Measurements from ENCODE around the gene TBX15. TPM values are rescaled to one million over a fixed set of nuclear protein-coding genes. Genes with fewer than 3 reads are reported as not detected.

The TBX15 gene
- total RNA-seq, 1 experiment from 2014 or later: 1.9 TPM

DNA sequence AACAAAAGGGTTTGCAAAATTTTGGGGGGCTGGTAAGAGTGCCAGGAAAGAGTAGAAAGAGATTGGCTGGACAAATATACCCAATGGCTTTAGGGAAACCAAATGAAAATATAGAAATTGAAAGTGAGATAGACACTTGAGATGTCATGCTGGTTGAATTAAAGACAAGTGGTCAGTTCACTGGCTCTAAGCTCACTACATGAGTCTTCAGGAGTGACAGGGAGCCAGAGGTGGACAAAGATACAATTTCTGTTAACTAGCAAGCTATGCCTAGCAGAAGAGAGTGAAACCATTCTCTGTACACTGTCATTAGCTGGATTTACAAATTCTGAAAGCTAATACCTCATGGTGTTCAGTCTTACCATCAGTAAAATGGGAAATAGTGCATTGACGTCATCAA lies 82.5 kb downstream of the TBX15 start:
- no peak overlapping the region for H3K4me3 ChIP-seq (ENCODE audit: low read depth in 2 of 2, low read length in 2 of 2)
- no TSS peak for BruUV-seq (replicated peaks)
- intact Hi-C loops (cut with micrococcal nuclease; ENCODE audit: unreplicated experiment) (no loop called here), in situ Hi-C loops (cut with HindIII; ENCODE audit: low pct_unique_long_range_greater_than_20kb, low sequenced_read_pairs) (no loop called here)
- H3K27ac ChIP-seq (ENCODE audit: low read length): no peak overlapping the region
- no peaks in the 10 kb centered on the region for H3K27me3 ChIP-seq (ENCODE audit: control insufficient read depth, insufficient read depth, low read length)
- no peaks in the 10 kb centered on the region for H3K9me3 ChIP-seq (ENCODE audit: control insufficient read depth, insufficient read depth, low read depth, low read length)
- no peak for ATAC-seq
- H3K4me1 ChIP-seq (ENCODE audit: control insufficient read depth, insufficient read depth, low read length): no peaks in the 10 kb centered on the region
- TF ChIP-seq, protein P1, sequence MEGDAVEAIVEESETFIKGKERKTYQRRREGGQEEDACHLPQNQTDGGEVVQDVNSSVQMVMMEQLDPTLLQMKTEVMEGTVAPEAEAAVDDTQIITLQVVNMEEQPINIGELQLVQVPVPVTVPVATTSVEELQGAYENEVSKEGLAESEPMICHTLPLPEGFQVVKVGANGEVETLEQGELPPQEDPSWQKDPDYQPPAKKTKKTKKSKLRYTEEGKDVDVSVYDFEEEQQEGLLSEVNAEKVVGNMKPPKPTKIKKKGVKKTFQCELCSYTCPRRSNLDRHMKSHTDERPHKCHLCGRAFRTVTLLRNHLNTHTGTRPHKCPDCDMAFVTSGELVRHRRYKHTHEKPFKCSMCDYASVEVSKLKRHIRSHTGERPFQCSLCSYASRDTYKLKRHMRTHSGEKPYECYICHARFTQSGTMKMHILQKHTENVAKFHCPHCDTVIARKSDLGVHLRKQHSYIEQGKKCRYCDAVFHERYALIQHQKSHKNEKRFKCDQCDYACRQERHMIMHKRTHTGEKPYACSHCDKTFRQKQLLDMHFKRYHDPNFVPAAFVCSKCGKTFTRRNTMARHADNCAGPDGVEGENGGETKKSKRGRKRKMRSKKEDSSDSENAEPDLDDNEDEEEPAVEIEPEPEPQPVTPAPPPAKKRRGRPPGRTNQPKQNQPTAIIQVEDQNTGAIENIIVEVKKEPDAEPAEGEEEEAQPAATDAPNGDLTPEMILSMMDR (IDR thresholded peaks at IDR 0.05): no peak
- TF ChIP-seq TCF7L2 (IDR thresholded peaks at IDR 0.05; ENCODE audit: low read depth, low read length) (no peak), POLR2AphosphoS5 (IDR thresholded peaks at IDR 0.05; ENCODE audit: low read depth, low read length) (no peak), SIN3A (IDR thresholded peaks at IDR 0.05; ENCODE audit: borderline replicate concordance, insufficient read depth, low read depth, low read length) (no peak)
- TF ChIP-seq, protein P2, sequence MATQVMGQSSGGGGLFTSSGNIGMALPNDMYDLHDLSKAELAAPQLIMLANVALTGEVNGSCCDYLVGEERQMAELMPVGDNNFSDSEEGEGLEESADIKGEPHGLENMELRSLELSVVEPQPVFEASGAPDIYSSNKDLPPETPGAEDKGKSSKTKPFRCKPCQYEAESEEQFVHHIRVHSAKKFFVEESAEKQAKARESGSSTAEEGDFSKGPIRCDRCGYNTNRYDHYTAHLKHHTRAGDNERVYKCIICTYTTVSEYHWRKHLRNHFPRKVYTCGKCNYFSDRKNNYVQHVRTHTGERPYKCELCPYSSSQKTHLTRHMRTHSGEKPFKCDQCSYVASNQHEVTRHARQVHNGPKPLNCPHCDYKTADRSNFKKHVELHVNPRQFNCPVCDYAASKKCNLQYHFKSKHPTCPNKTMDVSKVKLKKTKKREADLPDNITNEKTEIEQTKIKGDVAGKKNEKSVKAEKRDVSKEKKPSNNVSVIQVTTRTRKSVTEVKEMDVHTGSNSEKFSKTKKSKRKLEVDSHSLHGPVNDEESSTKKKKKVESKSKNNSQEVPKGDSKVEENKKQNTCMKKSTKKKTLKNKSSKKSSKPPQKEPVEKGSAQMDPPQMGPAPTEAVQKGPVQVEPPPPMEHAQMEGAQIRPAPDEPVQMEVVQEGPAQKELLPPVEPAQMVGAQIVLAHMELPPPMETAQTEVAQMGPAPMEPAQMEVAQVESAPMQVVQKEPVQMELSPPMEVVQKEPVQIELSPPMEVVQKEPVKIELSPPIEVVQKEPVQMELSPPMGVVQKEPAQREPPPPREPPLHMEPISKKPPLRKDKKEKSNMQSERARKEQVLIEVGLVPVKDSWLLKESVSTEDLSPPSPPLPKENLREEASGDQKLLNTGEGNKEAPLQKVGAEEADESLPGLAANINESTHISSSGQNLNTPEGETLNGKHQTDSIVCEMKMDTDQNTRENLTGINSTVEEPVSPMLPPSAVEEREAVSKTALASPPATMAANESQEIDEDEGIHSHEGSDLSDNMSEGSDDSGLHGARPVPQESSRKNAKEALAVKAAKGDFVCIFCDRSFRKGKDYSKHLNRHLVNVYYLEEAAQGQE (IDR thresholded peaks at IDR 0.05; ENCODE audit: insufficient read depth in 1 of 2, low read depth in 2 of 2, low read length in 1 of 2): no peak
- no peak for DNase-seq (ENCODE audit: low read depth, low spot score)
- H3K36me3 ChIP-seq (ENCODE audit: control insufficient read depth, insufficient read depth, low read length): no peaks in the 10 kb centered on the region
- ChIA-PET CTCF (no interaction called here), POLR2A (no interaction called here)

DNA sequence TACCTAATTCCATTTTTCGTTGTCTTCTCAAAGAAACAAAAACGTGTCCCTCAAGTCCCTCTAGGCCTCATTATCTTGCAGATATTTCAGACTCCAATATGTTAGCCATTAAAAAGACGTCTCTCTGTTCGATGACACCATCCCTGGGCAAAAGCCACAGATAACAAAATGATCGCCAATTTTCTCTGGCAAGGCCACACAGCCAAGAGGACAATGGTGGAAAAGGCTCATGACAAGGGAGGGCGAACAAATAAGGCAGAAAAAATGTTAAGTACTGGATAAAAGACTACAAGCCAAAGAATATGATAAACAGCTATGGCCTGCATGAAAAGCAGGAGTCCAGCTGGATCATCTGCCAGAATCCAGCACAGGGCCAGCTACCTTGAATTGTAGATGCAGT lies 82.9 kb downstream of the TBX15 start:
- ChIA-PET CTCF (no interaction called here), POLR2A (no interaction called here)
- in situ Hi-C loops (cut with HindIII; ENCODE audit: low pct_unique_long_range_greater_than_20kb, low sequenced_read_pairs) (no loop called here), intact Hi-C loops (cut with micrococcal nuclease; ENCODE audit: unreplicated experiment) (no loop called here)
- Histone ChIP-seq H3K36me3 (ENCODE audit: control insufficient read depth, insufficient read depth, low read length) (no peaks in the 10 kb centered on the region), H3K4me1 (ENCODE audit: control insufficient read depth, insufficient read depth, low read length) (no peaks in the 10 kb centered on the region), H3K27ac (ENCODE audit: low read length) (no peak overlapping the region), H3K4me3 (ENCODE audit: low read depth in 2 of 2, low read length in 2 of 2) (no peak overlapping the region), H3K9me3 (ENCODE audit: control insufficient read depth, insufficient read depth, low read depth, low read length) (no peaks in the 10 kb centered on the region), H3K27me3 (ENCODE audit: control insufficient read depth, insufficient read depth, low read length) (no peaks in the 10 kb centered on the region)
- ATAC-seq: no peak
- no TSS peak for BruUV-seq (replicated peaks)
- DNase-seq (ENCODE audit: low read depth, low spot score): no peak
- TF ChIP-seq, protein P2 (IDR thresholded peaks at IDR 0.05; ENCODE audit: insufficient read depth in 1 of 2, low read depth in 2 of 2, low read length in 1 of 2): no peak
- TF ChIP-seq TCF7L2 (IDR thresholded peaks at IDR 0.05; ENCODE audit: low read depth, low read length) (no peak), POLR2AphosphoS5 (IDR thresholded peaks at IDR 0.05; ENCODE audit: low read depth, low read length) (no peak), SIN3A (IDR thresholded peaks at IDR 0.05; ENCODE audit: borderline replicate concordance, insufficient read depth, low read depth, low read length) (no peak)
- TF ChIP-seq, protein P1 (IDR thresholded peaks at IDR 0.05): no peak
